PC-3 (cell line): Measurements from ENCODE around the gene SLC39A11. TPM values are rescaled to one million over a fixed set of nuclear protein-coding genes. Genes with fewer than 3 reads are reported as not detected.
A peak's percentile ranks its signal among the peaks of the same experiment; 100 is the strongest.

Source experiments
- ATAC-seq: fragments of 200-7000 bp; cut with Tn5 transposase; 2 replicates; pipeline ENCODE4 v1.9.1; 2020; ENCODE audit warnings: mild to moderate bottlenecking, moderate library complexity
- BruUV-seq: library from RNA; stranded (reverse); fragments of 400-500 nt; replicated peaks from 2 replicates; lab custom pipeline; 2021; lab: Mats Ljungman, UMichigan
- CTCF ChIA-PET: fragments of 300-600 bp; sonication (Branson Sonifier 250); formaldehyde crosslinking; loops from one replicate; lab custom pipeline; 2022; ENCODE audit warnings: antibody characterized with exemption; lab: Charles Lee
- POLR2A ChIA-PET: fragments of 300-600 bp; sonication (Branson Sonifier 250); formaldehyde crosslinking; loops from one replicate; lab custom pipeline; 2022; ENCODE audit warnings: antibody characterized with exemption; ENCODE audit not compliant: unreplicated experiment; lab: Charles Lee
- DNase-seq: peaks from one replicate; pipeline ENCODE4 v3.0.0-alpha.2; 2015
- H2AFZ ChIP-seq: fragments of 300-600 bp; sonication (generic); 2 replicates; pipeline ENCODE4 v1.6.0; 2016; ENCODE audit warnings: antibody characterized with exemption, low read length
- H3F3A ChIP-seq: fragments of 300-600 bp; sonication (generic); one replicate; pipeline ENCODE4 v1.6.0; 2017; ENCODE audit warnings: antibody characterized with exemption, low read length, control low read depth, mild to moderate bottlenecking; ENCODE audit not compliant: unreplicated experiment
- H3K27ac ChIP-seq: fragments of 300-600 bp; sonication (generic); 2 replicates; pipeline ENCODE4 v1.5.1; 2016; ENCODE audit warnings: mild to moderate bottlenecking, low read length
- H3K27me3 ChIP-seq: fragments of 300-600 bp; sonication (generic); 2 replicates; pipeline ENCODE4 v1.6.1; 2016; ENCODE audit warnings: low read length, mixed read lengths
- H3K36me3 ChIP-seq: fragments of 300-600 bp; sonication (generic); 2 replicates; pipeline ENCODE4 v1.6.1; 2016; ENCODE audit warnings: low read depth, mixed run types, low read length, mixed read lengths
- H3K4me1 ChIP-seq: fragments of 300-600 bp; sonication (generic); 2 replicates; pipeline ENCODE4 v1.5.1; 2016; ENCODE audit warnings: low read length; ENCODE audit not compliant: insufficient read depth
- H3K4me2 ChIP-seq: fragments of 300-600 bp; sonication (generic); 2 replicates; pipeline ENCODE4 v1.6.0; 2016; ENCODE audit warnings: low read length
- H3K4me3 ChIP-seq: fragments of 300-600 bp; sonication (generic); 2 replicates; pipeline ENCODE4 v1.5.1; 2016; ENCODE audit warnings: mild to moderate bottlenecking, low read length, mixed read lengths
- H3K79me2 ChIP-seq: fragments of 300-600 bp; sonication (generic); 2 replicates; pipeline ENCODE4 v1.6.1; 2017; ENCODE audit warnings: low read length, mixed read lengths
- H3K9ac ChIP-seq: fragments of 300-600 bp; sonication (generic); 2 replicates; pipeline ENCODE4 v1.6.0; 2016; ENCODE audit warnings: mild to moderate bottlenecking, low read length
- H3K9me2 ChIP-seq: fragments of 300-600 bp; sonication (generic); replicated peaks from 2 replicates; pipeline ENCODE4 v1.6.1; 2016; ENCODE audit warnings: mixed run types, low read length, mixed read lengths
- H3K9me3 ChIP-seq: fragments of 300-600 bp; sonication (generic); 2 replicates; pipeline ENCODE4 v1.6.1; 2016; ENCODE audit warnings: low read length, mixed read lengths
- H4K20me1 ChIP-seq: fragments of 300-600 bp; sonication (generic); 2 replicates; pipeline ENCODE4 v1.6.1; 2016; ENCODE audit warnings: low read length, mixed read lengths
- CTCF ChIP-seq: fragments of 300-600 bp; sonication (generic); conservative IDR thresholded peaks from 2 replicates; pipeline ENCODE4 v1.5.1; 2017; ENCODE audit warnings: antibody characterized with exemption, low read depth, mild to moderate bottlenecking, low read length
- EZH2 ChIP-seq: fragments of 300-600 bp; sonication (generic); IDR thresholded peaks from one replicate; pipeline ENCODE4 v1.6.1; 2017; ENCODE audit warnings: antibody characterized with exemption, mild to moderate bottlenecking, low read length; ENCODE audit not compliant: unreplicated experiment
- EZH2phosphoT487 ChIP-seq: fragments of 300-600 bp; sonication (generic); IDR thresholded peaks from 2 replicates; pipeline ENCODE4 v1.6.1; 2018; ENCODE audit warnings: mild to moderate bottlenecking, antibody characterized with exemption, low read length, borderline replicate concordance
- intact Hi-C: fragments of 100-400 bp; cut with micrococcal nuclease; formaldehyde crosslinking; loops from 2 replicates; pipeline ENCODE4 v1.9.0; 2023
- total RNA-seq: library from RNA; depleted of rRNA; stranded (reverse); fragments of >200 nt; gene quantifications from 2 replicates; pipeline ENCODE4 v1.2.3, GENCODE V29; 2014

SLC39A11 gene
- total RNA-seq, 1 experiment from 2014 or later, result 37.7 TPM

GRCh38 chr17:72614476-72614870 lies 478.0 kb downstream of the SLC39A11 start:
- Histone ChIP-seq H3K4me1 (peaks cover 56% of the 10 kb centered on the region), H3K9ac (peak overlapping the region; percentile 78), H3K27ac (peak overlapping the region; percentile 89), H3K4me2 (peak overlapping the region; percentile 69), H4K20me1 (no peaks in the 10 kb centered on the region), H3K9me2 (no peaks in the 10 kb centered on the region), H2AFZ (no peak overlapping the region), H3K36me3 (no peaks in the 10 kb centered on the region), H3K9me3 (no peaks in the 10 kb centered on the region), H3K27me3 (no peaks in the 10 kb centered on the region), H3K4me3 (peak overlapping the region; percentile 8; the same call in 1 of the 2 replicates), H3K79me2 (no peaks in the 10 kb centered on the region), H3F3A (no peaks in the 10 kb centered on the region)
- intact Hi-C loops, result loop anchor here (1.0 to 2.0 kb wide), 4 partner anchors 18 to 70 kb away; no protein-coding TSS in a partner anchor
- no peak for TF ChIP-seq EZH2
- no peak for TF ChIP-seq CTCF
- TF ChIP-seq EZH2phosphoT487, result no peak
- CTCF ChIA-PET, result no interaction called here
- peak; percentile 74 for ATAC-seq
- peak; percentile 76 for DNase-seq
- POLR2A ChIA-PET, result no interaction called here
- BruUV-seq, result TSS peak; percentile 51

- Histone ChIP-seq H3K27me3 (no peaks in the 10 kb centered on the region), H3K27ac (peak overlapping the region; percentile 89), H3K4me2 (peak overlapping the region; percentile 69), H3K4me3 (no peak overlapping the region), H3K36me3 (no peaks in the 10 kb centered on the region), H3F3A (peaks cover 4% of the 10 kb centered on the region), H3K9me2 (no peaks in the 10 kb centered on the region), H3K9ac (peak overlapping the region; percentile 78), H2AFZ (no peak overlapping the region), H3K79me2 (no peaks in the 10 kb centered on the region), H4K20me1 (no peaks in the 10 kb centered on the region), H3K4me1 (peaks cover 61% of the 10 kb centered on the region), H3K9me3 (no peaks in the 10 kb centered on the region)
- intact Hi-C loops, result loop anchor here (1.0 to 2.0 kb wide), 4 partner anchors 19 to 71 kb away; no protein-coding TSS in a partner anchor
- DNase-seq (peak; percentile 74), ATAC-seq (peak; percentile 28)
- ChIA-PET CTCF (no interaction called here), POLR2A (no interaction called here)
- BruUV-seq, result no TSS peak
- TF ChIP-seq EZH2 (no peak), EZH2phosphoT487 (no peak), CTCF (no peak)
Observed at GRCh38 chr17:72613806-72614292, 478.6 kb downstream of the SLC39A11 start.

- ChIA-PET CTCF (no interaction called here), POLR2A (no interaction called here)
- H4K20me1 ChIP-seq, result no peaks in the 10 kb centered on the region
- H3K4me1 ChIP-seq, result peaks cover 62% of the 10 kb centered on the region
- H3K27me3 ChIP-seq, result no peaks in the 10 kb centered on the region
- DNase-seq, result no peak
- no peaks in the 10 kb centered on the region for H3K9me3 ChIP-seq
- no peaks in the 10 kb centered on the region for H3K79me2 ChIP-seq
- H3K36me3 ChIP-seq, result no peaks in the 10 kb centered on the region
- BruUV-seq, result no TSS peak
- peak overlapping the region; percentile 78; the same call in 1 of the 2 replicates for H3K9ac ChIP-seq
- no peak overlapping the region for H3K4me3 ChIP-seq
- peak overlapping the region; percentile 89 for H3K27ac ChIP-seq
- H3K4me2 ChIP-seq, result peak overlapping the region; percentile 69
- peaks cover 4% of the 10 kb centered on the region for H3F3A ChIP-seq
- no peak for TF ChIP-seq EZH2phosphoT487
- TF ChIP-seq EZH2, result no peak
- TF ChIP-seq CTCF, result no peak
- ATAC-seq, result no peak
- no peaks in the 10 kb centered on the region for H3K9me2 ChIP-seq
- H2AFZ ChIP-seq, result no peak overlapping the region
- intact Hi-C loops, result no loop called here
Observed at GRCh38 chr17:72613396-72613795, 479.1 kb downstream of the SLC39A11 start.
